Iris pigment epithelial cell (primary cell): ENCODE measurements around the gene HBS1L.

Experiments used
- DNase-seq: peaks from one replicate; pipeline ENCODE4 v3.0.0-alpha.2; 2011; ENCODE audit warnings: low read depth

HBS1L gene

DNA sequence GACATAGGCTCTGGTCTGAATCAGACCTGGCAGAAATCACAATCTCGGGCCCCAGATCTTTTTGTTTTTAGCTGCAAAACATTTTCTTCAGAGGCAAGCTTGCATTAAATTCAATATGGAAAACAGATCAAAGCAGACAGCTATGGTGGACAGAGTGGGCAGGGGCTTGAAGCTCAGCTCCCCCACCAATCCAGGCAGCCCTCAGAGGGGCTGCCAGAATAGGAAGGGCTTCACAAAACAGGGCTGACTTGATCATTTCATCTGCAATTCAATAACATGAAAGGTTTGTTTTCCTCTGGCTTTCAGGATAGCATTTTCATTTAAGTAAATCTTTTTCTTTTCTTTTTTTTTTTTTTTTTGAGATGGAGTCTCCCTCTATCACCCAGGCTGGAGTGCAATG, 55.5 kb downstream of the HBS1L start:
- DNase-seq, result no peak

GRCh38 chr6:134997133-134997995, 57.3 kb downstream of the HBS1L start:
- DNase-seq, result no peak

- no peak for DNase-seq
These were observed 59.1 kb downstream of the HBS1L start for GRCh38 chr6:134995536-134995935.

DNA sequence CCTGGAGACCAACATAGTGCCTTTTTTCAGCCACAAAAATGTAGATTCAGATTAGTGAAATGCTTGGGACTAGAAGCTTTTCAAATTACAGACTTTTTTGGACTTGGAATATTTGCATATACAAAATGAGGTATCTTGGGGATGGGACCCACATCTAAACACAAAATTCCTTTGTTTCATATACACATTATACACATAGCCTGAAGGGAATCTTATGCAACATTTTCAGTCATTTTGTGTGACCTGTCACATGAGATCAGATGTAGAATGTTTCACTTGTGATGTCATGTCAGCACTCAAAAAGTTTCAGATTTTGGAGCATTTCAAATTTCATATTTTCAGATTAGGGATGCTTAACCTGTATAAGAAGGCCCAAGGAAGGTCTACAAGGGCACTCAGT, 60.2 kb downstream of the HBS1L start:
- no peak for DNase-seq

- no peak for DNase-seq
These were observed 62.5 kb downstream of the HBS1L start for GRCh38 chr6:134992155-134992554.

DNA sequence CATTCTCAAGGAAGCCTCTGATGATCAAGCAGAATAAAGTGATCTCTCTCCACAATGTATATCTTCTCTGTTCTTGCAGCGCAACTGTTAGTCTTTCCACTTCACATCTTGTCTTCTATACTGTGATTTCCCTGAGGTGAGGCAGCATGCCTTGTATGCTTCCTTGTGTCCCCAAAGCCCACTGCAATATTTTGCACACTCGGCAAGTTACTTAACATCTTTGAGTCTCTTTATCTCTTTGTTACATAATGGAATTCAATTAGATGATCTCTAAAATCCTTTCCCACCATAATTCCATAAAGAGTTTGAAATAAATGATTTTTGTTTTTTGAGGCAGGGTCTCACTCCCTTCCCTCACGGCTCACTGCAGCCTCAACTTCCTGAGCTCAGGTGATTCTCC, 64.4 kb downstream of the HBS1L start:
- no peak for DNase-seq

- DNase-seq, result peak; percentile 57
These were observed 69.8 kb downstream of the HBS1L start for GRCh38 chr6:134984821-134985220.

DNA sequence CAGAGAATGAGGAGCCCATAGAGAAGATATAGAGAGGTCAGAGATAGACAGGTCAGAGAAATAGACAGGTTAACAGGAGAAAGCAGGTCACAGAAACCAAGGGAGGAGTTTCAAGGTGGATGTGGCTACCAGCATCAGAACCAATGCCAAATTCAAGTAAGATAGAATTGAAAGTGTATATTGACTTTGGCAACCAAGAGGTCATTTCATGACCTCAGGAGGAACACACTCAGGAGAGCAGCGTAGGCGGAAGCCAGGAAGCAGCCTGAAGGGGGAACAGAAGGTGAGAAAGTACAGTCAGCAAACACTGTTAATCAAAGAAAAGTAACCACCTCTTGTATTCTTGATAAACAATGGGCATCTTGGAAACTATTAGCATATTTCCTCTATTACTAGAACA, 70.8 kb downstream of the HBS1L start:
- DNase-seq, result no peak

- no peak for DNase-seq
These were observed 72.5 kb downstream of the HBS1L start for GRCh38 chr6:134982161-134982560.

DNA sequence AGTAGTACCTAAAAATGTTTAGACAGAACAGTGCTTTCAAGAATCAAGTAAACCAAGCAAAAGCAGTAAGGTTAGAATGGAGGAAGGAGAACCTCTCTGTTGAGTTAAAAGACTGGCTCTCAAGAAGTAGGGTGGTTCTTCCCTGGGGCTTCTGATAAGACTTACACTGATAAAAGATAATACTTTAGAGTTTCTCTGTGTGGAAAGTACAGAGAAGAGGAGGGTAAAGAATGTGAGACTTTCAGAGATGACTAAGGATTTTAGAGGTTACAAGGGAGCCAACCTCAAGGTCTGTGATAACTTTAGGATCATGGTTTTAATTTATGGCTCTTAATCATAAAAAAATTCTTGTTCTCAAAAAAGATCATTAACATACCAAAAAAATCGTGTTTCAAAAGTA, 73.8 kb downstream of the HBS1L start:
- DNase-seq, result peak; percentile 12

DNA sequence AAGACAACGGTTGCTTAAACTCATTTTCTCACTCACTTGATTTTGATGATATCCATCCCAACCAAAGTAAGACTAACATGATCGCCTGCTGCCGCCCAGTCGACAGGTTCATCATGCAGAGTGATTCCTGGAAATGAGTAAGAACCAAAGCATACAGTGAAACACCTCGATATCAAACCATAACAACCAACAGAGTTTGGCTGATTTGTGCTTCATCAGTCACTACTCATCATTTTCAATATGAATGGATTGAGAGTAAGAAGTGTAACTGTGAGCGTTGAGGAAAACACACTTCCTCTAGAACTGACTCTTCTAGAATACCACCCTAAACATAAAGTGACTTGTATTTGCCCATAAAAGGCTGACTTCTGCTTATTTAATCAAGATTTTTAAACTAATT, 75.5 kb downstream of the HBS1L start:
- no peak for DNase-seq

- DNase-seq, result no peak
These were observed 80.3 kb downstream of the HBS1L start for GRCh38 chr6:134974370-134974769.

DNA sequence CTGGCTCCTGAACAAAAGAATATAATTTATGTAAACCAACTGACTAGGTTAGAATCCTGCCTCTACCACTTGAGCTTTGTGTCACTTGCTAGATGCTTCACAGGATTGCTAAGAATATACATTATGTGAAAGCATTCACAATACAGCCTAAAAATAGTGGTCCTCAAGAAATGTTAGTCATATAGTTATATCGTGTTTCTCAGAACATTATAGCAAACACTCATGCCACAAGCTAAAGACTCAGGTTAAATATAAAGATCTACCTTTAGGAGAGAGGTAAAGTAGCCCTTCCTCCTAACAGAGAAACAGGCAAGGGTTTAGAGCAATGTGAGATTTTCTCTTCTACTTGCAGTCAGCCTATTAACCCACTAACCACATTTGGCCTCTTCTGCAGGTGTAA, 86.9 kb downstream of the HBS1L start:
- no peak for DNase-seq

GRCh38 chr6:134964451-134965203, 90.0 kb downstream of the HBS1L start:
- DNase-seq, result no peak

DNA sequence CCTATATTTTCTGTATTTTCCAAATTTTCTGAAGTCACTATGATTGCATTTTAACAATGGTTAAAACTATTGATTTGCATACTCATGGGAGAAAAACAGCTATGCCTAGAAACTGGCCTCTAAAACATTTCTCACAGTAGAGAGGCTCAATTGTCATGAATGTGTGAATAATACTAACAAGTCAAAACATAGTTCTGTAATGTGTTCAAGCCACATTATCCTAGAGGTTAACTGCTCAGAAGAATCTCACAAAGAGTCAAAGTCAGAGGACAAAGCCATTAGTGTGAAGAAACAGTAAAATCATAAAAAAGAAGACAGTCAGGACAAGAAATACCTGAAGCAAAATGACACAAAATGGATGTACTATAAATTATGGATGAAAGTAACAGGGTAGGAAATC, 92.2 kb downstream of the HBS1L start:
- no peak for DNase-seq

GRCh38 chr6:134961366-134961765, 93.3 kb downstream of the HBS1L start:
- no peak for DNase-seq

- no peak for DNase-seq
These were observed 95.0 kb downstream of the HBS1L start for GRCh38 chr6:134959603-134960002.

DNA sequence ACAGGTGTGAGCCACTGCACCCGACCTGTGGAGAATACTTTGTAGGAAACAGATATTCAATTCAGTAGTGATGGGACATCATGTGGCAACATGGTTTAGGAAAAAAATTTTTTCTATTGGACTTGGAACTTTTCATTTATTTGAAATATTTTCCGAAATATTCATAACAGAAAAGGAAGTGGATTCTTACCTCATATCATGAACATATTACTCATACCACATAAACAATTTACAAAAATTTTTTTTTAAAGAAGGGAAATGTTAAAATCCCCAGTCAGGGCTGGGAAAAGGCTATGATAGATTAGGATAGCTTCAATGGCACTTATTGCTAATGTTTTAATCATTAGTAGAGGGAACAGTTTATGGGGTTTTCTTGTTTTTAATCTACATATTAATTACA, 97.9 kb downstream of the HBS1L start:
- DNase-seq, result peak; percentile 31

DNA sequence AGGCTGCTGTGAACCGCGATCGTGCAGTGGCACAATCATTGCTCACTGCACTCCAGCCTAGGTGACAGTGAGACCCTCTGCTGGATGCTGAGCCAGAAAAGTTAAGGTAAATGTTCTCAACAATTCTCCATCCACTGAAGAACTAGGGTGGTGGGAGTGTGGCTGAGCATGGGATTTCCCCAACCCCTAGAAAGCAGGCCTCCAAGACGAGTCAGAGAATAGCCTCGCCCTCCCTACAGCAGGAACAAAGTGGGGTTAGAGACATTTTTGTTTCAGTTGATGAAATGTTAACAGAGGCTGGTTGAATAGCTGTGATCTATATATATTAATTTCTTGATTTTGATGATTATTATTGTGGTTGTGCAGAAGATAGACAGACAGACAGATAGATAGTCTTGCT, 98.6 kb downstream of the HBS1L start:
- DNase-seq, result no peak

DNA sequence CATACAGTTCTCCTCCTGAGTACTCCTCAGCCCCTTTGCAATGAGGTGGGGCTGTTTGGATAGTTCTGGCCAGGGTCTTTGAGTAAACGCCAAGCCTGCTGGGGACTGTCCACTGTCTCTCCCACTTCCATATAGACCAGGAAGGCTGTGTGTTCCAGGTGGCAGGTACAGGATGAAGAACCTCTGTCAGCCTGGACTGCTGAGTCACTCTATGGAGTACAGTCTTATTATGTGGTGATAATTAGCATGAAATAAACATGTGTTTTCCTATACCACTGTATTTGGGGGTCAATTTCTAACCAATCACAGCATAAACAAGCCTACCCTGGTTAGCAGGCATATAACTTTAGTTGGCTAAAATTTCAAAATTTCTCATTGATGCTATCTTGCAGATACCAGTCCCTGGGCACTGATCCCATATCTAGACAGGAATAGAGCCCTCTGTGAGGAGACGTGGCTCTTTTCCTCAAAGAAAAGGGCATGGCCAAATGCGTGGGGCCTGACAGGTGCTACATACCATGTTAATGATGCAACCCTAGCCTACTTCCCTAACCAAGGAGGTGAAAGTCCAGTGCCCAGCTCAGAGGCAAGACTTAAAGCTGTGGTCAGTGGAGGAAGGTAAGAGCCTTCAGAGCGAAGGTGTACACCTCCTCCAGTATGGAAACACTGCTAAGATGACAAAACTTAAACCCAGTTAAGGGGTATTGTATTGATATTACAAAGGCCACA, 100.2 kb downstream of the HBS1L start:
- peak; percentile 6 for DNase-seq

- no peak for DNase-seq
These were observed 102.9 kb downstream of the HBS1L start for GRCh38 chr6:134951494-134952263.

GRCh38 chr6:134950482-134950881, 104.1 kb downstream of the HBS1L start:
- DNase-seq, result no peak
